Thyroid gland (tissue), 4 donors: ENCODE results near the gene KIF25.

Experiments
- POLR2A ChIP-seq, 2 donors: fragments of 450-650 bp; IDR thresholded peaks; one replicate each; pipeline ENCODE4 v1.6.1; 2017; ENCODE audit warnings: antibody characterized with exemption in 2 of 2, mild to moderate bottlenecking in 2 of 2, moderate library complexity in 1 of 2
- TF ChIP-seq, protein P1 (sequence below), 6 experiments: fragments of 200-600 bp in 3 of 6; fragments of 450-650 bp in 3 of 6; sonication (generic) in 3 of 6; IDR thresholded peaks; one replicate each; pipeline ENCODE4 v1.5.1; 2016 to 2019; ENCODE audit warnings: antibody characterized with exemption in 6 of 6, mild to moderate bottlenecking in 2 of 6, inconsistent platforms in 1 of 6, moderate library complexity in 1 of 6

DNA sequence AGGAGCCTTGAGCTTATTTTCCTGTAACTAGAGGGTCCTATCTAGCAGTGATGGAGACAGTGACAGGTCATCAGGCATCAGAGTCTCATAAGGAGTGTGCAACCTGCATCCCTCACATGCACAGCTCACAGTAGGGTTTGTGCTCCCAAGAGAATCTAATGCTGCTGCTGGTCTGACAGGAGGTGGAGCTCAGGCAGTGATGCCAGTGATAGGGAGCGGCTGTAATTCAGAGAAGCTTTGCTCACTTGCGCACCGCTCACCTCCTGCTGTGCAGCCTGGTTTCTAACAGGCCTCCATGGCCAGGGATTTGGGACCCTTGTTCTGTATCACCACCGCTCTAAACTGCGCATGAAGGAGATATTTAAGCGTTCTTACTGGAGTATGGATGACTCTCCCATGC is 5.3 kb downstream of the KIF25 start:
- TF ChIP-seq, protein P1, sequence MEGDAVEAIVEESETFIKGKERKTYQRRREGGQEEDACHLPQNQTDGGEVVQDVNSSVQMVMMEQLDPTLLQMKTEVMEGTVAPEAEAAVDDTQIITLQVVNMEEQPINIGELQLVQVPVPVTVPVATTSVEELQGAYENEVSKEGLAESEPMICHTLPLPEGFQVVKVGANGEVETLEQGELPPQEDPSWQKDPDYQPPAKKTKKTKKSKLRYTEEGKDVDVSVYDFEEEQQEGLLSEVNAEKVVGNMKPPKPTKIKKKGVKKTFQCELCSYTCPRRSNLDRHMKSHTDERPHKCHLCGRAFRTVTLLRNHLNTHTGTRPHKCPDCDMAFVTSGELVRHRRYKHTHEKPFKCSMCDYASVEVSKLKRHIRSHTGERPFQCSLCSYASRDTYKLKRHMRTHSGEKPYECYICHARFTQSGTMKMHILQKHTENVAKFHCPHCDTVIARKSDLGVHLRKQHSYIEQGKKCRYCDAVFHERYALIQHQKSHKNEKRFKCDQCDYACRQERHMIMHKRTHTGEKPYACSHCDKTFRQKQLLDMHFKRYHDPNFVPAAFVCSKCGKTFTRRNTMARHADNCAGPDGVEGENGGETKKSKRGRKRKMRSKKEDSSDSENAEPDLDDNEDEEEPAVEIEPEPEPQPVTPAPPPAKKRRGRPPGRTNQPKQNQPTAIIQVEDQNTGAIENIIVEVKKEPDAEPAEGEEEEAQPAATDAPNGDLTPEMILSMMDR (IDR thresholded peaks at IDR 0.05) = no peak
- no peak for TF ChIP-seq POLR2A (IDR thresholded peaks at IDR 0.05)
